Measurements from ENCODE around the gene EXOC3L2. TPM values are rescaled to one million over a fixed set of nuclear protein-coding genes. Genes with fewer than 3 reads are reported as not detected.

EXOC3L2 gene
- total and polyA plus RNA-seq, 10 of the 15 experiments (the other 5 are each of a cell fraction or from before 2014, with no cell fraction given) = not detected

- 95% methylated on average over 3 of the region's 3 CpGs for WGBS (ENCODE audit: insufficient coverage, insufficient replicate concordance, low lambda C conversion rate, missing lambda C conversion rate)
- Histone ChIP-seq H3K36me3 (ENCODE audit: control insufficient read depth in 2 of 2, insufficient read depth in 2 of 2, low read length in 1 of 2) (peaks cover 0 to 2% of the 10 kb centered on the region in 2 experiments; a peak in 3 of 4 replicates), H3K79me2 (ENCODE audit: control insufficient read depth, insufficient read depth, low read length) (no peaks in the 10 kb centered on the region), H3K27me3 (replicated peaks in 1 of 2; ENCODE audit: control insufficient read depth in 2 of 2, insufficient read depth in 2 of 2, low read length in 1 of 2) (no peaks in the 10 kb centered on the region), H3K9ac (ENCODE audit: control insufficient read depth, insufficient read depth, low read length) (no peak overlapping the region), H3K4me2 (ENCODE audit: control insufficient read depth, insufficient read depth) (no peak overlapping the region), H3K4me1 (ENCODE audit: control insufficient read depth, insufficient read depth, low read length) (no peaks in the 10 kb centered on the region), H3K4me3 (no peak overlapping the region), H2AFZ (ENCODE audit: control insufficient read depth, low read depth, low read length) (no peak overlapping the region), H4K20me1 (ENCODE audit: control insufficient read depth, insufficient read depth) (no peaks in the 10 kb centered on the region), H3K27ac (ENCODE audit: control insufficient read depth, insufficient read depth) (no peak overlapping the region), H3K9me3 (replicated peaks; ENCODE audit: control insufficient read depth, insufficient read depth, low read length) (no peaks in the 10 kb centered on the region)
- TF ChIP-seq ZNF24 (IDR thresholded peaks at IDR 0.05) (no peak), BRCA1 (IDR thresholded peaks at IDR 0.05; ENCODE audit: low read depth, low read length) (no peak), EZH2 (IDR thresholded peaks at IDR 0.05; ENCODE audit: borderline replicate concordance, control insufficient read depth, low read depth, low read length) (no peak), CREM (IDR thresholded peaks at IDR 0.05; ENCODE audit: low read depth) (no peak), CREB1 (IDR thresholded peaks at IDR 0.05; ENCODE audit: low read depth) (no peak), JUND (IDR thresholded peaks at IDR 0.05; ENCODE audit: low read depth, low read length) (no peak), TCF12 (IDR thresholded peaks at IDR 0.05; ENCODE audit: low read depth, low read length) (no peak), NR2C2 (IDR thresholded peaks at IDR 0.05; ENCODE audit: borderline replicate concordance, control insufficient read depth, insufficient read length, low read depth) (no peak)
- ChIA-PET RAD21 (ENCODE audit: unreplicated experiment) (no interaction called here), CTCF (no interaction called here), POLR2A (no interaction called here), SMC1A (ENCODE audit: uncharacterized antibody, unreplicated experiment) (no interaction called here)
- FAIRE-seq = no peak
- no peak for DNase-seq (ENCODE audit: low read depth, low spot score)
- ATAC-seq = no peak
- no TSS peak for BruUV-seq (replicated peaks)
- in situ Hi-C loops (cut with MboI) = no loop called here
- intact Hi-C loops (cut with micrococcal nuclease; ENCODE audit: unreplicated experiment) = no loop called here
Measured at GRCh38 chr19:45279587-45280192, 34.5 kb upstream of the EXOC3L2 start.

- 91% methylated on average over 10 of the region's 10 CpGs for WGBS (ENCODE audit: insufficient coverage, insufficient replicate concordance, low lambda C conversion rate, missing lambda C conversion rate)
- Histone ChIP-seq H3K36me3 (ENCODE audit: control insufficient read depth in 2 of 2, insufficient read depth in 2 of 2, low read length in 1 of 2) (peaks cover 0 to 2% of the 10 kb centered on the region in 2 experiments; a peak in 3 of 4 replicates), H2AFZ (ENCODE audit: control insufficient read depth, low read depth, low read length) (no peak overlapping the region), H3K4me3 (no peak overlapping the region), H3K27ac (ENCODE audit: control insufficient read depth, insufficient read depth) (no peak overlapping the region), H3K4me2 (ENCODE audit: control insufficient read depth, insufficient read depth) (no peak overlapping the region), H3K9ac (ENCODE audit: control insufficient read depth, insufficient read depth, low read length) (no peak overlapping the region), H3K9me3 (replicated peaks; ENCODE audit: control insufficient read depth, insufficient read depth, low read length) (no peaks in the 10 kb centered on the region), H3K79me2 (ENCODE audit: control insufficient read depth, insufficient read depth, low read length) (no peaks in the 10 kb centered on the region), H3K27me3 (replicated peaks in 1 of 2; ENCODE audit: control insufficient read depth in 2 of 2, insufficient read depth in 2 of 2, low read length in 1 of 2) (no peaks in the 10 kb centered on the region), H4K20me1 (ENCODE audit: control insufficient read depth, insufficient read depth) (no peaks in the 10 kb centered on the region), H3K4me1 (ENCODE audit: control insufficient read depth, insufficient read depth, low read length) (no peaks in the 10 kb centered on the region)
- in situ Hi-C loops (cut with MboI) = no loop called here
- TF ChIP-seq ZNF207 (IDR thresholded peaks at IDR 0.05; ENCODE audit: borderline replicate concordance) (no peak), NR2C1 (IDR thresholded peaks at IDR 0.05) (no peak), MTA2 (IDR thresholded peaks at IDR 0.05; ENCODE audit: low read depth) (no peak), EGR1 (IDR thresholded peaks at IDR 0.05; ENCODE audit: borderline replicate concordance in 1 of 2, low read depth in 2 of 2, low read length in 2 of 2) (no peak), ESRRA (IDR thresholded peaks at IDR 0.05; ENCODE audit: low read length) (no peak), CREB1 (IDR thresholded peaks at IDR 0.05; ENCODE audit: low read depth) (no peak), SUPT20H (IDR thresholded peaks at IDR 0.05; ENCODE audit: borderline replicate concordance, control insufficient read depth, low read depth, low read length) (no peak), RCOR1 (conservative IDR thresholded peaks at IDR 0.05; ENCODE audit: low read depth, low read length) (no peak), SREBF2 (IDR thresholded peaks at IDR 0.05; ENCODE audit: low read length) (no peak), HCFC1 (IDR thresholded peaks at IDR 0.05; ENCODE audit: low read length) (no peak)
- FAIRE-seq (no peak), ATAC-seq (no peak), DNase-seq (ENCODE audit: low read depth, low spot score) (no peak)
- ChIA-PET RAD21 (ENCODE audit: unreplicated experiment) (no interaction called here), CTCF (no interaction called here), SMC1A (ENCODE audit: uncharacterized antibody, unreplicated experiment) (no interaction called here), POLR2A (no interaction called here)
- intact Hi-C loops (cut with micrococcal nuclease; ENCODE audit: unreplicated experiment) = no loop called here
- BruUV-seq (replicated peaks) = no TSS peak
Measured at GRCh38 chr19:45278087-45278486, 32.9 kb upstream of the EXOC3L2 start.

All from GM12878 (cell line).